Measurements from ENCODE around the gene IFITM1.

DNA sequence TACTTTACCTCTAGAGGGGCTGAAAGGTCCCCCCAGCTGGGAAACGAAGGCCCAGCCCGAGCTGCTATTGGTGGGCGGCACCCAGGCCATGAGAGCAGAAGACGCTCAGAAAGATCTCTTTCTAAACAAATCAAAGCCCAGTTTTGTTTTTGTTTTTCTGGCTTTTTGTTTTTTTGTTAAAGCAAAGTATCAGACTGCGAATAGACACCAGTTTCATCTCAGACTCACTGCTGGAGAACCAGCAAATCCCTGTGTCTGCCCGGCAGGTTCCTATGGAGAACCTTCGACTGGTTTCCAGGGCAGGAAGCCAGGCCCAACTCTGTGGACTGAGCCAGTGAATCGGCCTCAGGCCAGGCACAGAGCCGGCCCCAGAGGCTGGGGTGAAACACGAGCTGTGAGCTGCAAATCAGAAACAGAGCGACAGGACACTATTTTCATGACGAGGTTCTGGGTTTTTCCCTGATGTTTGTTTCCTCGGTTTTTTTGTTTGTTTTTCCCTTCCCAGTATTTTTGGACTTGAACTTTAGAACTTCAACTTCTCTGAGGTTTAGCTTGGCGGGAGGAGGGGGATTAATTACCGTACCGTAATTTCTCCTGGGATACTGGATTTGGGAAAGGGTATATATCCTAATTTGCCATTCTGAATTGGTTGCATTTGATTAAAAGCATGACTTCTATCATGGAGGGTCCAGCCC is 39.5 kb downstream of the IFITM1 start:
- TF ChIP-seq, protein P1, sequence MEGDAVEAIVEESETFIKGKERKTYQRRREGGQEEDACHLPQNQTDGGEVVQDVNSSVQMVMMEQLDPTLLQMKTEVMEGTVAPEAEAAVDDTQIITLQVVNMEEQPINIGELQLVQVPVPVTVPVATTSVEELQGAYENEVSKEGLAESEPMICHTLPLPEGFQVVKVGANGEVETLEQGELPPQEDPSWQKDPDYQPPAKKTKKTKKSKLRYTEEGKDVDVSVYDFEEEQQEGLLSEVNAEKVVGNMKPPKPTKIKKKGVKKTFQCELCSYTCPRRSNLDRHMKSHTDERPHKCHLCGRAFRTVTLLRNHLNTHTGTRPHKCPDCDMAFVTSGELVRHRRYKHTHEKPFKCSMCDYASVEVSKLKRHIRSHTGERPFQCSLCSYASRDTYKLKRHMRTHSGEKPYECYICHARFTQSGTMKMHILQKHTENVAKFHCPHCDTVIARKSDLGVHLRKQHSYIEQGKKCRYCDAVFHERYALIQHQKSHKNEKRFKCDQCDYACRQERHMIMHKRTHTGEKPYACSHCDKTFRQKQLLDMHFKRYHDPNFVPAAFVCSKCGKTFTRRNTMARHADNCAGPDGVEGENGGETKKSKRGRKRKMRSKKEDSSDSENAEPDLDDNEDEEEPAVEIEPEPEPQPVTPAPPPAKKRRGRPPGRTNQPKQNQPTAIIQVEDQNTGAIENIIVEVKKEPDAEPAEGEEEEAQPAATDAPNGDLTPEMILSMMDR (IDR thresholded peaks at IDR 0.05; ENCODE audit: borderline replicate concordance, extremely low read depth, low read length, poor library complexity, severe bottlenecking) = no peak
- no peak for TF ChIP-seq EZH2 (IDR thresholded peaks at IDR 0.05; ENCODE audit: borderline replicate concordance, low read depth, low read length, severe bottlenecking)

All from DND-41 (cell line).